ENCODE data around the gene PMS1. TPM values are rescaled to one million over a fixed set of nuclear protein-coding genes. Genes with fewer than 3 reads are reported as not detected.

Gene PMS1
- polyA plus RNA-seq, 1 donor from 2014 or later, result 50.9 TPM

DNA sequence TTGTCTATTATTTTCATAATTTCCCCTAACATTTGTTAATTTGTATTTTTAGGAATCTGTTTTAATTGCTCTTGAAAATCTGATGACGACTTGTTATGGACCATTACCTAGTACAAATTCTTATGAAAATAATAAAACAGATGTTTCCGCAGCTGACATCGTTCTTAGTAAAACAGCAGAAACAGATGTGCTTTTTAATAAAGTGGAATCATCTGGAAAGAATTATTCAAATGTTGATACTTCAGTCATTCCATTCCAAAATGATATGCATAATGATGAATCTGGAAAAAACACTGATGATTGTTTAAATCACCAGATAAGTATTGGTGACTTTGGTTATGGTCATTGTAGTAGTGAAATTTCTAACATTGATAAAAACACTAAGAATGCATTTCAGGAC, 69.9 kb downstream of the PMS1 start:
- H2AFZ ChIP-seq (ENCODE audit: low read depth, low read length), result no peak overlapping the region
- no peaks in the 10 kb centered on the region for H3K9me2 ChIP-seq (ENCODE audit: insufficient read depth, low read length)
- TF ChIP-seq MXI1 (conservative IDR thresholded peaks at IDR 0.05; ENCODE audit: poor library complexity, severe bottlenecking) (no peak), TAF1 (IDR thresholded peaks at IDR 0.05; ENCODE audit: low read depth) (no peak), RAD21 (conservative IDR thresholded peaks at IDR 0.05) (no peak), CTCF (IDR thresholded peaks at IDR 0.05; ENCODE audit: poor library complexity, severe bottlenecking) (no peak), SMC3 (conservative IDR thresholded peaks at IDR 0.05; ENCODE audit: poor library complexity) (no peak), EZH2 (IDR thresholded peaks at IDR 0.05; ENCODE audit: borderline replicate concordance, insufficient read depth, low read length, poor library complexity, severe bottlenecking) (no peak), POLR2AphosphoS5 (IDR thresholded peaks at IDR 0.05) (no peak), EP300 (conservative IDR thresholded peaks at IDR 0.05; ENCODE audit: poor library complexity, severe bottlenecking) (no peak), REST (IDR thresholded peaks at IDR 0.05; ENCODE audit: borderline replicate concordance) (no peak)
- H3K9me3 ChIP-seq (ENCODE audit: low read length), result no peaks in the 10 kb centered on the region
- H3K4me2 ChIP-seq (ENCODE audit: low read length), result no peak overlapping the region
- H3F3A ChIP-seq (ENCODE audit: insufficient read depth, low read length, poor library complexity, severe bottlenecking), result no peaks in the 10 kb centered on the region
- H3K79me2 ChIP-seq (replicated peaks; ENCODE audit: insufficient read depth, low read length), result no peaks in the 10 kb centered on the region
- no peak overlapping the region for H3K27ac ChIP-seq (ENCODE audit: low read length)
- no peaks in the 10 kb centered on the region for H3K27me3 ChIP-seq (ENCODE audit: insufficient read depth, low read depth, low read length)
- no peaks in the 10 kb centered on the region for H4K20me1 ChIP-seq (ENCODE audit: insufficient read depth)
- no peak overlapping the region for H3K4me3 ChIP-seq (ENCODE audit: low read length)
- H3K9ac ChIP-seq (ENCODE audit: low read length), result no peak overlapping the region
- no peaks in the 10 kb centered on the region for H3K36me3 ChIP-seq (ENCODE audit: insufficient read depth, low read length)

GRCh38 chr2:189854940-189855339, 70.7 kb downstream of the PMS1 start:
- Histone ChIP-seq H3K27ac (ENCODE audit: low read length) (no peak overlapping the region), H2AFZ (ENCODE audit: low read depth, low read length) (no peak overlapping the region), H3K27me3 (ENCODE audit: insufficient read depth, low read depth, low read length) (no peaks in the 10 kb centered on the region), H3K79me2 (replicated peaks; ENCODE audit: insufficient read depth, low read length) (no peaks in the 10 kb centered on the region), H3K36me3 (ENCODE audit: insufficient read depth, low read length) (no peaks in the 10 kb centered on the region), H3K9ac (ENCODE audit: low read length) (no peak overlapping the region), H3K4me3 (ENCODE audit: low read length) (no peak overlapping the region), H3K9me2 (ENCODE audit: insufficient read depth, low read length) (no peaks in the 10 kb centered on the region), H3K9me3 (ENCODE audit: low read length) (no peaks in the 10 kb centered on the region), H3K4me2 (ENCODE audit: low read length) (no peak overlapping the region), H4K20me1 (ENCODE audit: insufficient read depth) (no peaks in the 10 kb centered on the region), H3F3A (ENCODE audit: insufficient read depth, low read length, poor library complexity, severe bottlenecking) (no peaks in the 10 kb centered on the region)
- TF ChIP-seq CTCF (IDR thresholded peaks at IDR 0.05; ENCODE audit: poor library complexity, severe bottlenecking), result no peak
- TF ChIP-seq EZH2 (IDR thresholded peaks at IDR 0.05; ENCODE audit: borderline replicate concordance, insufficient read depth, low read length, poor library complexity, severe bottlenecking), result no peak
- no peak for TF ChIP-seq TAF1 (IDR thresholded peaks at IDR 0.05; ENCODE audit: low read depth)
- TF ChIP-seq POLR2AphosphoS5 (IDR thresholded peaks at IDR 0.05), result no peak
- no peak for TF ChIP-seq SMC3 (conservative IDR thresholded peaks at IDR 0.05; ENCODE audit: poor library complexity)
- TF ChIP-seq RAD21 (conservative IDR thresholded peaks at IDR 0.05), result no peak
- no peak for TF ChIP-seq EP300 (conservative IDR thresholded peaks at IDR 0.05; ENCODE audit: poor library complexity, severe bottlenecking)
- TF ChIP-seq REST (IDR thresholded peaks at IDR 0.05; ENCODE audit: borderline replicate concordance), result no peak
- no peak for TF ChIP-seq MXI1 (conservative IDR thresholded peaks at IDR 0.05; ENCODE audit: poor library complexity, severe bottlenecking)
